Measurements from ENCODE around the gene CHST11. TPM values are rescaled to one million over a fixed set of nuclear protein-coding genes. Genes with fewer than 3 reads are reported as not detected.

The CHST11 gene
- total and polyA plus RNA-seq, 2 of the 4 experiments (the other 2 are of a cell fraction): 1.4 to 2.7 TPM

DNA sequence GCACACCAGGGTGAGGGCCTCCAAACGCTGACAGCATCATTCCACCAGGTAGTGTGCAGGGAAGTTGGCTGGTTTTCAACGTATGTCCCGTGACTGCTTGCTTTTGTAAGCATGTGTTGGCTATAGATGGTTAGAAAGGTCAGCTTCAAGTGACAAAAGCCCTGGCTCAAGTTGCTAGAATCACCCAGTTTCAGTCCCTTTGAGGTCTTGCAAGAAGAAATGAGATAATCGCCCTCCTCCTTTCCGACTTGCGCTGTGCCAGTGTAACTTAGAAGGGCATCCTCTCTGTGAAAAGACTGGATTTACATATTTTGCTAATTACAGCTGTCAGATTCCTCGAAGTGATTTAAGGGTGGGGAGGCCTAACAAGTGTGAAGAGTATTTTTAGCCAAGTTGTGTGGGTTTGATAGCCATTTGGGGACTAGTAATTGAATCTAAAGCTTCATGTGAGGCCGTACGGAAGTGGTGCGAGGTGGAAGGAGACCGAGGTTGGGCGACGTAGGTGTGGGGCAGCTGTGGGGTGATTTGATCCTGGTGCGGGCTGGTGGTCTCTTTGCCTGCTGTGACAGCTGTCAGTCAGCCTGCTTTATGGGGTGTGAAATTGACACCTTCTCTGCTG is 94.7 kb downstream of the CHST11 start:
- H3K79me1 ChIP-seq (ENCODE audit: low read depth in 1 of 2, low read length in 2 of 2): no peaks in the 10 kb centered on the region
- peaks cover 14% of the 10 kb centered on the region for H3K27me3 ChIP-seq (ENCODE audit: control insufficient read depth, insufficient read depth, low read length)
- H2AK5ac ChIP-seq (ENCODE audit: low read depth, low read length): no peak overlapping the region
- H2BK20ac ChIP-seq (ENCODE audit: low read depth, low read length): no peak overlapping the region
- H2BK5ac ChIP-seq (ENCODE audit: low read depth, low read length, poor library complexity, severe bottlenecking): no peak overlapping the region
- POLR2A ChIA-PET (ENCODE audit: unreplicated experiment): no interaction called here
- no peak overlapping the region for H3K23ac ChIP-seq (ENCODE audit: low read depth, low read length)
- H4K20me1 ChIP-seq (ENCODE audit: insufficient read depth, low read length): no peaks in the 10 kb centered on the region
- intact Hi-C loops (cut with micrococcal nuclease): loop anchor here (2.0 kb wide), 1 partner anchor 43 kb away; no protein-coding TSS in a partner anchor
- H2AK9ac ChIP-seq (replicated peaks; ENCODE audit: low read depth, low read length, poor library complexity): no peak overlapping the region
- in situ Hi-C loops (cut with MboI; ENCODE audit: low sequenced_read_pairs): no loop called here
- H3K4ac ChIP-seq (ENCODE audit: low read depth, low read length): no peak overlapping the region
- H3K18ac ChIP-seq (ENCODE audit: low read depth, low read length): no peak overlapping the region
- H2BK120ac ChIP-seq (ENCODE audit: low read depth, low read length): no peak overlapping the region
- H3K9me3 ChIP-seq (ENCODE audit: control insufficient read depth, insufficient read depth, low read length): peaks cover 9% of the 10 kb centered on the region
- no peak overlapping the region for H4K5ac ChIP-seq (ENCODE audit: low read depth, low read length)
- CTCF ChIA-PET: no interaction called here
- H3K14ac ChIP-seq (replicated peaks; ENCODE audit: low read depth, low read length): no peak overlapping the region
- no TSS peak for BruUV-seq (replicated peaks)
- DNase-seq: no peak
- no peak for ATAC-seq (ENCODE audit: low read depth)
- H2AFZ ChIP-seq (replicated peaks; ENCODE audit: low read length, poor library complexity): no peak overlapping the region
- no peak overlapping the region for H3K4me2 ChIP-seq (ENCODE audit: low read depth, low read length)
- TF ChIP-seq FOS (IDR thresholded peaks at IDR 0.05; ENCODE audit: low read depth, low read length) (no peak), MAFK (IDR thresholded peaks at IDR 0.05; ENCODE audit: low read depth, low read length) (no peak), MXI1 (IDR thresholded peaks at IDR 0.05; ENCODE audit: borderline replicate concordance, low read depth, low read length) (no peak), SMC3 (IDR thresholded peaks at IDR 0.05; ENCODE audit: low read depth, low read length) (no peak), CEBPB (IDR thresholded peaks at IDR 0.05; ENCODE audit: low read depth, low read length) (no peak), RCOR1 (IDR thresholded peaks at IDR 0.05; ENCODE audit: insufficient replicate concordance, low read length) (no peak), POLR2A (IDR thresholded peaks at IDR 0.05; ENCODE audit: low read depth, low read length) (no peak), BHLHE40 (IDR thresholded peaks at IDR 0.05; ENCODE audit: low read depth, low read length) (no peak), NFE2L2 (IDR thresholded peaks at IDR 0.05; ENCODE audit: low read depth, low read length) (no peak), RAD21 (IDR thresholded peaks at IDR 0.05; ENCODE audit: low read length) (no peak), RFX5 (IDR thresholded peaks at IDR 0.05; ENCODE audit: low read depth, low read length) (no peak)
- TF ChIP-seq, protein P1, sequence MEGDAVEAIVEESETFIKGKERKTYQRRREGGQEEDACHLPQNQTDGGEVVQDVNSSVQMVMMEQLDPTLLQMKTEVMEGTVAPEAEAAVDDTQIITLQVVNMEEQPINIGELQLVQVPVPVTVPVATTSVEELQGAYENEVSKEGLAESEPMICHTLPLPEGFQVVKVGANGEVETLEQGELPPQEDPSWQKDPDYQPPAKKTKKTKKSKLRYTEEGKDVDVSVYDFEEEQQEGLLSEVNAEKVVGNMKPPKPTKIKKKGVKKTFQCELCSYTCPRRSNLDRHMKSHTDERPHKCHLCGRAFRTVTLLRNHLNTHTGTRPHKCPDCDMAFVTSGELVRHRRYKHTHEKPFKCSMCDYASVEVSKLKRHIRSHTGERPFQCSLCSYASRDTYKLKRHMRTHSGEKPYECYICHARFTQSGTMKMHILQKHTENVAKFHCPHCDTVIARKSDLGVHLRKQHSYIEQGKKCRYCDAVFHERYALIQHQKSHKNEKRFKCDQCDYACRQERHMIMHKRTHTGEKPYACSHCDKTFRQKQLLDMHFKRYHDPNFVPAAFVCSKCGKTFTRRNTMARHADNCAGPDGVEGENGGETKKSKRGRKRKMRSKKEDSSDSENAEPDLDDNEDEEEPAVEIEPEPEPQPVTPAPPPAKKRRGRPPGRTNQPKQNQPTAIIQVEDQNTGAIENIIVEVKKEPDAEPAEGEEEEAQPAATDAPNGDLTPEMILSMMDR (conservative IDR thresholded peaks at IDR 0.05; ENCODE audit: low read depth, low read length): no peak
- no peak overlapping the region for H3K9ac ChIP-seq (ENCODE audit: low read depth, low read length)
- dilution Hi-C loops (cut with HindIII; ENCODE audit: low sequenced_read_pairs, unreplicated experiment): no loop called here
- H3K9me1 ChIP-seq (ENCODE audit: insufficient read depth, low read length): no peaks in the 10 kb centered on the region
- H2BK15ac ChIP-seq (ENCODE audit: low read depth, low read length): no peak overlapping the region
- H3K56ac ChIP-seq (ENCODE audit: extremely low read depth, insufficient read depth, low read length): no peak overlapping the region
- H3K4me1 ChIP-seq (ENCODE audit: control insufficient read depth, insufficient read depth, low read length): no peaks in the 10 kb centered on the region
- no peak overlapping the region for H4K8ac ChIP-seq (ENCODE audit: low read depth in 2 of 2, low read length in 2 of 2)
- H3K27ac ChIP-seq (ENCODE audit: insufficient read depth, low read length): no peak overlapping the region
- H4K91ac ChIP-seq (ENCODE audit: insufficient read depth, low read depth, low read length): no peak overlapping the region
- 72% methylated on average over 6 of the region's 14 CpGs; no CpG with 5 or more reads in 1 of the 2 experiments for WGBS, 2 experiments (ENCODE audit: extremely low coverage in 2 of 2, insufficient read length in 1 of 2)
- no peaks in the 10 kb centered on the region for H3K36me3 ChIP-seq (ENCODE audit: control insufficient read depth, insufficient read depth, low read length)
- H3K4me3 ChIP-seq (ENCODE audit: insufficient read depth, low read depth, low read length): no peak overlapping the region
